ENCODE measurements around the gene TMEM61. TPM values are rescaled to one million over a fixed set of nuclear protein-coding genes. Genes with fewer than 3 reads are reported as not detected.

TMEM61 gene
- total RNA-seq, 2 donors from 2014 or later: not detected

GRCh38 chr1:54949053-54949452 lies 31.4 kb upstream of the TMEM61 start:
- H3K27me3 ChIP-seq: no peaks in the 10 kb centered on the region
- H3K4me1 ChIP-seq: peaks cover 0 to 13% of the 10 kb centered on the region in 2 donors
- H3K9me3 ChIP-seq: no peaks in the 10 kb centered on the region
- TF ChIP-seq CTCF (IDR thresholded peaks at IDR 0.05): no peak
- no peak overlapping the region for H3K27ac ChIP-seq
- H3K36me3 ChIP-seq: no peaks in the 10 kb centered on the region
- no peak overlapping the region for H3K4me3 ChIP-seq
- no peak for DNase-seq (ENCODE audit: low spot score)

- no peak for TF ChIP-seq CTCF (IDR thresholded peaks at IDR 0.05)
- DNase-seq (ENCODE audit: low spot score): no peak
- H3K27me3 ChIP-seq: no peaks in the 10 kb centered on the region
- H3K4me1 ChIP-seq: peaks cover 0 to 13% of the 10 kb centered on the region in 2 donors
- peak overlapping the region in 1 of 2 donors; percentile 33 for H3K4me3 ChIP-seq
- no peaks in the 10 kb centered on the region for H3K36me3 ChIP-seq
- H3K9me3 ChIP-seq: no peaks in the 10 kb centered on the region
- peak overlapping the region; percentile 35 to 52 for H3K27ac ChIP-seq
Observed at GRCh38 chr1:54950006-54950368, 30.4 kb upstream of the TMEM61 start.

- peak; percentile 90 for DNase-seq (ENCODE audit: low spot score)
- peak overlapping the region in 1 of 2 donors; percentile 33 for H3K4me3 ChIP-seq
- TF ChIP-seq CTCF (IDR thresholded peaks at IDR 0.05): peak; percentile 74 to 89
Observed at GRCh38 chr1:54950369-54951163, 29.9 kb upstream of the TMEM61 start.

GRCh38 chr1:54951810-54952226 lies 28.6 kb upstream of the TMEM61 start:
- TF ChIP-seq CTCF (IDR thresholded peaks at IDR 0.05): no peak
- H3K4me3 ChIP-seq: no peak overlapping the region
- H3K27ac ChIP-seq: no peak overlapping the region
- no peaks in the 10 kb centered on the region for H3K36me3 ChIP-seq
- no peak for DNase-seq (ENCODE audit: low spot score)
- H3K4me1 ChIP-seq: peaks cover 0 to 13% of the 10 kb centered on the region in 2 donors
- no peaks in the 10 kb centered on the region for H3K27me3 ChIP-seq
- no peaks in the 10 kb centered on the region for H3K9me3 ChIP-seq

More at GRCh38 chr1:54950369-54951163, 29.9 kb upstream of the TMEM61 start:
- Histone ChIP-seq H3K27me3 (no peaks in the 10 kb centered on the region), H3K4me1 (peaks cover 0 to 13% of the 10 kb centered on the region in 2 donors), H3K36me3 (no peaks in the 10 kb centered on the region), H3K27ac (peak overlapping the region; percentile 35 to 52), H3K9me3 (no peaks in the 10 kb centered on the region)

- peaks cover 0 to 13% of the 10 kb centered on the region in 2 donors for H3K4me1 ChIP-seq
- no peak overlapping the region for H3K27ac ChIP-seq
- no peak overlapping the region for H3K4me3 ChIP-seq
- H3K36me3 ChIP-seq: no peaks in the 10 kb centered on the region
- H3K27me3 ChIP-seq: no peaks in the 10 kb centered on the region
- no peak for DNase-seq (ENCODE audit: low spot score)
- TF ChIP-seq CTCF (IDR thresholded peaks at IDR 0.05): no peak
- H3K9me3 ChIP-seq: no peaks in the 10 kb centered on the region
Observed at GRCh38 chr1:54952950-54953718, 27.3 kb upstream of the TMEM61 start.
